Stimulated activated CD8-positive, alpha-beta memory T cell treated with anti-CD3 and anti-CD28 coated beads, Interleukin-7, amount 100 ng/mL, for 24 hours (primary cell): Measurements from ENCODE around the gene SLC36A3.
"Not testable (repeated sequence)": the region's sequence is repeated elsewhere in the genome, so short reads cannot be mapped to it uniquely, and the experiment has no call there.

Experiments
- DNase-seq: peaks from one replicate; pipeline ENCODE4 v3.0.0-alpha.2; 2020; ENCODE audit warnings: low read depth

SLC36A3 gene

DNA sequence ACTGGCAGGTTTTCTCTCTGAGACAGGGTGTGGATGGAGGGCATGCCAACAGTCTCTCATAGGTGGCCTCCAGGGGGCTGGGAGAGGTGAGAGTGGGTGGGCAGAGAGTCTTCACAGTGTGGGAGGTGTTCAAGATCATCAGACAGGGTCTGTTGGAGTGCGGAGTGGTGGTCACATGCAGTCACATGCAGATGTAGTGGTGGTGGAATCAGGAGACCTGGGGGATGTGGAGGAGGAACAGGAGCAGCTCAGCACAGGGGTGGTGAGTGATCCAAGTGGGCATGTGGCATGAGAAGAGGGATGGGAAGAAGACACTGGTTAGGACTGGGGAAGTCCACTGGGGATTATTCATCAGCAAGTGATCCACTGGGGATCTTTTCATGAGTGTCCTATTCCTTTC is 44.8 kb downstream of the SLC36A3 start:
- DNase-seq, result no peak

DNA sequence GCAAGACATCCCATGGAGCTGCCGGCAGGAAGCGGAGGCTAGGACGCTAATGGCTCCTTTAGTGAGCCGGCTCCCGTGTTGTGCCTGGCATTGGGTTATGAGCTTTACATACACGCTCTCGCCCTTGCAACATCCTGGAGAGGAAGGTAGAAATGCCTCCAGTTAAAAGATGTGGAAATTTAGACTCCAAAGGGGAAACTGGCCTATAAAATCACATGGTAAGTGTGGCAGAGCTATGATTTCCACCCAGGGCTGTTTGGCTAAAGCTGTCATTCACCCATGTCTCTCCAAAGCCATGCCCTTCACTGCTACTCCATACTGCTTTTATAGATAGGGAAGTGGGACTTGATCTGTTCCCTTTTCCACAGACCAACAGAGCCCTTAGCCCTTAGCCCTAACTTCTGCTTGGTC is 45.4 kb downstream of the SLC36A3 start:
- DNase-seq, result no peak

DNA sequence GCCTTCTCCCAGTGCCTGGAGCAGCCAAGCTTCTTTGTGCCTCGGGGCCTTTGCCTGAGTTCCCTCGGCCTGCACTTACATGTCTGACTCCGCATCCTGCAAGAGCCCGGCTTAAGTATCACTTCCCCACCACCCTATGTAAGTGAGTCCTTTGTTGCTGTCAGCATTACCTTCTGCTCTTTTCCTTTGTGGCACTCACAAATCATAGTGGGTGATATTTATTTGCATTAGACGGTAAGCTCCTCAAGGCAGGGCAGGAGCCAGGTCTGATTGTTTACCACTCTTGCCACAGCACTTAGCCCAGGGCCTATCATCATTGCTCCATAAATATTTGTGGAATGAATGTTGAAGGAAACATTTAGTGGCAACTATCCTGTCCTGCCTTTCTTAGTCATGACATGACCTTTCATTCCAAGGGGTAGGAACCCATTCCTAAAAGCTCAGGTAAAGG is 45.8 kb downstream of the SLC36A3 start:
- no peak for DNase-seq

DNA sequence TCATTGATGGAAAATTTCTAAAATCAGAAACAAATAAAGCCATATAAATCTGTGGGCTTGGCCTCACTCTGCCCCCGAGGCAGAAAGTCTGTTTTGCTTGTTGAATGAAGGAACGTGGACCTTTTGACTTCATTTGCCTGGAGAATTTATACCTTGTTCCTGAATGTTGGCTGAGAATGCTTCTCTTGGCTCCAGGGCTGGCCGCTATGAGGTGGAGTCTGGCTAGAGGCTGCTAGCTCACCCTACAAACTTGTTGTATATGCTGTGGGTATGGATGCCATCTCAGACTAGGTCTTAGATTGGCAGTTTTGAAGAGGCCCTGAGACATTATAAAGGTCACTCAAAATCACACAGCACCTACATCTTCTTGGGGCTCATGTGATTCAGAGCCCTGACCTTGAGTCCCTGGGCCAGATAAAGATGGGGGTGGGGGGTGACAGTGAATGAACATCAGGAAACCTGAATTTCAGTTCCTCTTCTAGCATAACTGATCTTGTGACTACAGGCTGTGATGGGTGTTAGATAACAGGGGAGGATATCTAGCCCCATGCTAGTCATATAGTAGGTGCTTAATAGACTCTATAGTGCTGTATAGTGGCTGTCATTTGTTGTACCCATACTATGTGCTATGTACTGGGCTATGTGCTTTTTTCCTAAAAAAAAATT is 47.8 kb downstream of the SLC36A3 start:
- DNase-seq, result no peak

DNA sequence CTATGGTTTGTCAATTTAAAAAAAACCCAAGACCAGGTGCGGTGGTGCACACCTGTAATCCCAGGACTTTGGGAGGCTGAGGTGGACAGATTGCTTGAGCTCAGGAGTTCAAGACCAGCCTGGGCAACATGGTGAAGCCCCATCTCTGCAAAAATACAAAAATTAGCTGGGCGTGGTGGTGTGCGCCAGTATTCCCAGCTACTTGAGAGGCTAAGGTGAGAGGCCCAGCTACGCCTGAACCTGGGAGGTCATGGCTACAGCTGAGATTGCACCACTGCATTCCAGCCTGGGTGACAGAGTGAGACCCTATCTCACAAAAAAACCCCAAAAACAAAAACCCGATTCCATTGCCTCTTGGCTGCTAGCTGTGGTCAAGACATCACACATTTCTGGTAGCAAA is 48.6 kb downstream of the SLC36A3 start:
- DNase-seq, result not testable (repeated sequence)

DNA sequence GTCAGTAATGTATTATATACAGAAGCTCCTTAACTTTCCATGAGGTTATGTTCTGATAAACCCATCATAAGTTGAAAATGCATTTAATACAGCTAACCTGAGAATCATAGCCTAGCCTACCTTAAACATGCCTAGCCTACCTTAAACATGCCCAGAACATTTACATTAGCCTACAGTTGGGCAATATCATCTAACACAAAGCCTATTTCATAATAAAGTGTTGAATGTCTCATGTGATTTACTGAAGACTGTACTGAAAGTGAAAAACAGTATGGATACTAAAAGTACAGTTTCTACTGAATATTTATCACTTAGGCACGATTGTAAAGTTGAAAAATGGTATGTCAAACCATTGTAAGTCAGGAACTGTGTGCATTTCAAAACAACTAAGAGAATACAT is 49.0 kb downstream of the SLC36A3 start:
- no peak for DNase-seq

DNA sequence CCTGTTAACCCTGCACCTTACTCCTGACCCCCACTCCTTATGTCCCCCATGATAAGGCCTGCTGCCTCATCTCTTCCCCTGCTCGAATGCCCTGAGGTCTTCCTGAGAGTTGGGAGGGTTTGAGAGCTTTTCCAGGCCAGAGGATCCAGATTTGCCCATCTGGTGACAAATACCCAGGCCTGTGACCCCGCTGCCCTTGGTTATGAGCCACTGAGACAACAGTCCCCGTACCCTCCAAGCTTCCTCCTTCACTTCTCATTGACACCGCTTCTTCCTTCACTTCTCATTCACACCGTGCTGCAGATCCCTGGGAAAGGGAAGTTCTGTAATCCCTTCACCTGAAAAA is 50.0 kb downstream of the SLC36A3 start:
- no peak for DNase-seq

DNA sequence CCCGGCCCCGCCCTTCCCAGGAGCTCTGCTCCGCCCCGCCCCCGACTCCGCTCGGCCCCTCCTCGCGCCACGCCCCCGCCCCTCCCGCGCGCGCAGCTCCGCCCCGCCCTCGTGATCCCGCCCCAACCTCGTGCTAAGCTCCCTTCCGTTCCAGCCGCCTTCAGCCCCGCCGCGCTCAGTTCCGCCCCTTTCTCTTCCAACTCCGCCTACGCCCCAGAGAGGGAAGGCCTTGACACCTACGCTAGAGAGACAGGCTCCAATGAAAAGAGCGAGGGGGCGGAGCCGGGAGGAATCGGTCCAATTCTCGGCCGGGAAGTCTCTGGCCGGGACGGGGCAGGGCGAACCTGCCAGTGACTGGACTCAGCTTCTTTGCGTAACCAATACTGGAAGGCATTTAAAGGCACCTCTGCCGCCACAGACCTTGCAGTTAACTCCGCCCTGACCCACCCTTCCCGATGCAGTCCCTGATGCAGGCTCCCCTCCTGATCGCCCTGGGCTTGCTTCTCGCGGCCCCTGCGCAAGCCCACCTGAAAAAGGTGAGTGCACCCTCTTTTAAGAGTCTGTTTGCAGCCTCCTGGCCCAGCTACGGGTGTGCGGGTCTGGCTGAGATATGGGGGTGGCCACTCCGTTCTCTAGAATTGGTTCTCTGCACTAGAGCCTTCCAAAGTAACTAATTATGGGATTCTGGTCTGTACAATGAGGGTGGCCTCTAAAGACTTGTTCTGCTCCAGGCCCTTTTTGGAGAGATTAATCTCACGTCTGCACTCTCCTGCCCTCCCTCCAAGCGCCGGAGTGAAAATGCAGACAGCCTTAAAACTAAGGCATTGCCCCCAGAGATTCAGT is 50.6 kb downstream of the SLC36A3 start, which contains the start of gene GM2A:
Gene GM2A, plus strand, starts transcription at position 424 of the 843 bp plus-strand sequence. Its CDS starts 32 bp downstream, at position 456.
- DNase-seq, result peak; percentile 95

DNA sequence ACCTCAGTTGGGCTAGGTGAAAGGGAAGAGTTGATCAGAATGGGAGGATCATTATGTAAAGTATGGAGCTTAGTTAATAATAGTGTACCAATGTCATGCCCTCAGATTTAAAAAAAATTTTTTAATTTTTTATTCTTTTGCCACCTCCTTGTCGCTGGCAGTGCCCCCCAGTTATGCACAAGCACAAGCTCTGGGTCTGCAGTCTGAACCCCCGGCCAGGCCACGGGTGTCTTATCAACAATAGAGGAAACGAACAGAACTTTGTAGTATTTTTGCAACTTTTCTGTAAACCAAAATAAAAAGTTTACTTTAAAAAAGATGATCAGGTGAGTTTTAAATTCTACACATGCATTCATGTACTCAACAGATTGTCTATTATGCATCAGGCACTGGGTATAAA is 51.9 kb downstream of the SLC36A3 start:
- DNase-seq, result no peak

DNA sequence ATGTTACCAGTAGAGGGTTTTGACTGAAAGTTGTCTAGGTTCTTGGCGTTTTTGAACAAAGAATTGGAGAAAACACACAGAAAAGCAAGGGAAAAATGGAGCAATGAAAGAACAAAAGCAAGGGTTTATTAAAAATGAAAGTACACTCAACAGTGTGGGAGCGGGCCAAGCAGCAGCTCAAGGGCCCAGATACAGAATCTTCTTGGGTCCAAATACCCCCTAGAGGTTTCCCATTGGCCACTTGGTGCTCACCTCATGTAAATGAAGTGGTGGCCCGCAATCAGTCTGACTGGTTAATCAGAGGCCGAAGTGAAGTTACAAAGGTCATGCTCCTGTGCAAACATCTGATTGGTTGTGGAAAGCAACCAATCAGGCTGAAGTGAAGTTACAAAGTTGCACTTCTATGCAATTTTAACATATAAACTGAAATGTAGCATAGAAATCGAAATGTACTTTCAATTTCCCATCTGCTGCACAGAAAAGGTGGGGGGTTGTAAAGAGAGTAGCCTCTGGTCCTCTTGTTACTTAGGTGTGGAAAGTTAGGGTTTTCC is 52.5 kb downstream of the SLC36A3 start:
- DNase-seq, result no peak

DNA sequence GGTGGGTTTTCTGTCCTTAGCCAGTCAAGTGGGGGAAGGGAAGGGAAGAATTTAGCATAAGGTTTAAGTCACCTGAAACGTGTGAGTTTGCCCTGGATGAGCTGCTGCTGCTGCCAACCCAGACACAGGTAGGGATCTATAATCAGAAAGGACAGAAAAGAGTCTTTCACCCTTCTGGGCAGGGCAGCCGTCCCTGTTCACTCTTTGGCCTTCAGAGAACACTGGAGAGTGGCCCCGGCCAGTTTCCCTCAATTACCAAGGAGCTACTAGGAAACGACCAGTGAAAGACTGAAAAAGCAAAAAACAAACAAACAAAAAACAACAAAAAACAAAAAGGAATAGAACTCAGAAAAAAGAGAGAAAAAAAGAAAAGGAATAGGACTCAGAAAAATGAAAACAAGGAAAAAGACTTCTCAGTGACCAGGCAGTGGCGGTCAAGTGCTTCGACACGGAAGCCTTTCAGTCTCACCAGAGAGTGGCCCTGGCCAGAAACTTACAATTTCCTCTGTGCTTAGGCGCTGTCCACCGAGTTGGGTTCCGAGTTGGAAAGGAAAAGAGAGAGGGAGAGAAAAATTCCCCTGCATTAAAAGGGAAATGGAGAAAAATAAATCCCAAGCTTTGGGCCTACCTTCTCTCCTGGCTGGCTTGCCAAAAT is 53.1 kb downstream of the SLC36A3 start:
- no peak for DNase-seq

DNA sequence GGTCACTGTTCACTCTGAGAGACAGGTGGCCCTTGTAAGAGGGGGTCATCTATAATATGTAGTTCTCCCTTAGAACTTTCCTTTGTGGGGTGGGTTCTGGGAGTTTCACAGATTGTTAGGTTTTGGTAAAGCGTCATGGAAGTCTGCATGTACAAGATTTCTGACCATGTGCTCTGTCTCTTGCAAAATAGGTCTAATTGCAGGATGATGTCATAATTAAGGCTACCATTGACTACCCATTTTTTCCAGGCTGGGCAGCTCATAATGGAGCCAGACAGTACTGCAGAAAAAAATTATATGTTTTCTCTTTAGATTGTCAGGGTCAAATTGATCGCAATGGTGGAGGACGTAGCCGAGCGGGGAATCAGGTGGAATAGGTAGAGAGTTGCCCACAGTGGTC is 54.3 kb downstream of the SLC36A3 start:
- DNase-seq, result no peak

DNA sequence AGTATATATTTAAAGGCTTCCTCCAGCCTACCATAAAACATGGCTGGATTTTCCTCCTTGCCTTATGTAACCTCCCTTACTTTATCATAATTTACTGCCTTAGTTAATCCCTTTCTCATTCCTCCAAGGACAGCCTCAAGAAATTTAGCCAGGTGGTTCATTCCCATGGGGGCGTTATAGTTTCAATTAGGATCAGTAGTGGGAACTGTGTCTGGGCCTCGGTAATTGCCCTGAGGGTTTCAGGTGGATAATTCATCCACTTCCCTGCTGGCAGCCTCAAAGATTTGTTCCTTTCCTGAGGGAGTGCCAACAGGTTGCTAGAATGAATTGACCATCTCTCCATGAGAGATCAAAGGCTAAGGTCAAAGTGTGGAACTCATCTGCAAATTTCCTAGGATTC is 54.9 kb downstream of the SLC36A3 start:
- no peak for DNase-seq

DNA sequence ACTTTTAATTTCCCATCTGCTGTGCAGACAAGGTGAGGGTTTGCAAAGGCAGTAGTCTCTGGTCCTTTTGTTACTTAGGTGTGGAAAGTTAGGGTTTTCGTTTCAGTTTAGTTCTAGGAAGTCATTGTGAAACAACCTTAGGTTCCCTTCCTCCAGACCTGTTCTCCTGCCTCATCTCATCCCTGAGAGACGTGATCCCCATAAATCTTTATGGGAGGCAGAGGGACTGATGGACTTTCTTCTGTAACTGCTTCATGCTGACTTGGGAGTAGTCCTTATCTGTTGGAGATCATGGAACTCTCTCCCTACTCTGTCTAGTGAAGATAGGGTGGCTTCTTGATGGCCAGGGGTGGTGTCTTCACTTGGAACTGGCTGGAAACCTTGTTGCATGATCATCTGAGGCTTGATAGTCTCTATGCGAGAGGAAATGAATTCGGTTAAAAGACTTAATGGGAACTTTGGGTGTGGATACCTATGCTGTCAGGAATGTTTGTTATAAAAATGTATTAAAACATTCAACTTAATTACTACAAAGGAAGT is 57.8 kb downstream of the SLC36A3 start:
- no peak for DNase-seq

DNA sequence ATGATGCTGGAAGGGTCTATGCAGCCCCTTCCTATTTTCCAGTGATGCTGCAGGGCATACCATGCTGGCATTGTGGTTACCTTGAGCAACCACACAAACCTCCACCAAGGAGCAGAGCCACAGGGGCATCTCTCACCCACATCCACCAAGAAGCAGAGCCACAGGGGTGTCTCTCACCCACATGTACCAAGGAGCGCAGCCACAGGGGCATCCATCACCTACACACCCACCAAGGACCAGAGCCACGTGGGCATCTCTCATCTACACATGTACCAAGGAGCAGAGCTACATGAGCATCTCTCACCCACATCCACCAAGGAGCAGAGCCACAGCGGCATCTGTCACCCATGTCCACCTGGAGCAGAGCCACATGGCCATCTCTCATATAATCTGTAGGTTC is 59.4 kb downstream of the SLC36A3 start:
- DNase-seq, result no peak

DNA sequence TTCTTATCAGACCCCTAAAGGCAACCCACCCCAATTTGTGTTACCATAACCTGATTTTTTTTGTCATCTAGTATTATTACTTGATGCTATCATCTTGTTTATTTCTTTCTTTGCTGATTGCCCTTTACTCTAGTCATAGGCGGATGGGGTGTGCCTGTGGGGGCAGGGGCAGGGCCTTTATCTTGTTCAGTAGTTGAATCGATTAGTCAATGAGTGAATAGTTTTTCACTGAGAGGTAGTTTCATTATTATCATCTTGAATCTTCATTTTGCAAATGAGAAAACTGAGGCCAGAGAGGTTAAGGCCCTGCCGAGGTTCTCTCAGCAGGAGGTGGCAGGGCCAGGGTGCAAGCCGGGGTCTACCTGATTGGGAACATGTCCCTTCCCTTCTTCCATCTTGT is 60.0 kb downstream of the SLC36A3 start:
- no peak for DNase-seq

DNA sequence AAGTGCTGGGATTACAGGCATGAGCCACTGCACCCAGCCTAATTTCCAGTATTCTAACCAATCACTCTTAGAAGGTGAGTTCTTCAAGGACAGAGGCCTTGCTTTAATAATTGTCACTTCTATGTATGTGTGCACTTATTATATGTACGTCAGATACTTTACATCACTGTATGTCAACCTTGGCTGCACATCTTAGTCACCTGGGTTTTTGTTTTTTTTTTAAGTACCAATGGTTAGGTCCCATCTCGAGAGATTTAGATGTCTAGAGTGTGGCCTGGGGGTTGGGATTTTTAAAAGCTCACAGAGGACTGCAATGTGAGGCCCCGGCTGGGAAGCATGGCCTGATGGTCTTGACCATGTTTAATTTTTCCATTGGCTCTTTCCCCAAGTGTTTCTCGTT is 60.4 kb downstream of the SLC36A3 start:
- DNase-seq, result no peak

DNA sequence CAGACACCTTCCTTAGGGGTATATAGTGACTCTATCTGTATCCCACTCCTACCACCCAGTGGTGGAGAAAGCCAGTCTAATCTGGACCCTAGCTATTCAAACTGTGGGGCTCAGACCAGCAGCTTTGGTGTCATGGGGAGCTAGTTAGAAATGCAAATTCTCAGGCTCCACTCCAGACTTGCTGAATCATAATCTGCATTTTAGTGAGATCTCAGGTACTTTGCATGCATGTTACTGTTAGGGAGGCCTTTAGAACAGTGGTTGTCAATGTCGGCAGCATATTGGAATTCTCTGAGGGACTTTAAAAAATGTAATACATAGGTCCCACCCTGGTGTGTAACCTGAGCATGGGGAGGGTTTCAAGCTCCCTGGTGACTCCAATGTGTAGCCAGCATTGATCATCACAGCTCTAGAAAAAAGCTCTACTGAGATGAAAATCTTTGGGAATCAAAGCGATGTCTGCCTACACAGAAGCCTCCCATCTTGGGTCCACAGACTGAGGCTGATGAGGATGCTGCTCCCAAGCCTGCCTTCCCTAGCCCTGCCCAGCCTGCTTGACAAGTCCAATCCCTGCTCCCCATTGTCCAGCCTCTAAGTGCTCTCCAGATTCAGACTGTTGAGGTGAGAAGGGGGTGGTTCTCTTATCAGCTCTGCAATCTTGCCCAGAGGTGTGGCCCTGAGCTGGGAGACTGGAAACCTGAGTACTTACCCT is 62.5 kb downstream of the SLC36A3 start:
- DNase-seq, result no peak

DNA sequence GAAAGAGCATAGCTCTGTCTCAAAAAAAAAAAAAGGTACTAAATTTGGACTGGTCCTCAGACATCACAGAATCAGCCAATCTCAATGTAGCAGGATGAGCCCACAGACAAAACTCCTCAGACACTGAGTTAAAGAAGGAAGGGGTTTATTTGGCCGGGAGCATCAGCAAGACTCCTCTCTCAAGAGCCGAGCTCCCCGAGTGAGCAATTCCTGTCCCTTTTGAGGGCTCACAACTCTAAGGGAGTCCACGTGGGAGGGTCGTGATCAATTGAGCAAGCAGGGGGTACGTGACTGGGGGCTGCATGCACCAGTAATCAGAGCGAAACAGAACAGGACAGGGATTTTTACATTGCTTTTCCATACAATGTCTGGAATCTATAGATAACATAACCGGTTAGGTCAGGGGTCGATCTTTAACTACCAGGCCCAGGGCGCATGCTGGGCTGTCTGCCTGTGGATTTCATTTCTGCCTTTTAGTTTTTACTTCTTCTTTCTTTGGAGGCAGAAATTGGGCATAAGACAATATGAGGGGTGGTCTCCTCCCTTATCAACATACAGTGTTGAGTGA is 63.2 kb downstream of the SLC36A3 start:
- not testable (repeated sequence) for DNase-seq

DNA sequence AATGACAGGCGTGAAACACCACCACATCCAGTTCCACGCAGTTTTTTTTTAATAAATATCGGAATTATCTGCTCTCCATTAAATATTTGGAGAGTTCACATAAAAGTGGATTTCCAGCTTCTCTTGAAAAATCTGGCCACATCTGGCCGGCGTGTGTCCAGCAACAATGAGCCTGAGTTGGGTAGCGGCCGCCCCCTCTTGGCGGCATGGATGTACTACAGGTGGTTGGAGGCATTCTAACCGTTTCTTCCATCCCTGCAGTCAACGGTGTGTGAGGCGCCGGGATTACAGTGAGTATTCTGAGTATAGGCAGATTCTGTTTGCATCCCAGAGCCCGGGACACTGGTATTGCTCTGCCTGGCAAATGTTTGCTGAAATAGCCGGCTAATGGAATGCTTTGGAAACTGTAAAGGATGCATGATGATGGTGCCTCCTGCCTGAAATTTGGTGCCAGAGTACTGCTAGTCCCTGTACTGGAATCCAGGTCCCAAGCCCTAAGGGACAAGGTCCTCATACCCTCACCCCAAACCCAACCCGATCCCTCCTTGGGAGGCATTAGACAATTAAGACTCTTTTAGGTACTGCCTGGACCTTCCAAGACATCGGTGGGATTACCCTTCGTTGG is 64.2 kb downstream of the SLC36A3 start:
- DNase-seq, result peak; percentile 51

DNA sequence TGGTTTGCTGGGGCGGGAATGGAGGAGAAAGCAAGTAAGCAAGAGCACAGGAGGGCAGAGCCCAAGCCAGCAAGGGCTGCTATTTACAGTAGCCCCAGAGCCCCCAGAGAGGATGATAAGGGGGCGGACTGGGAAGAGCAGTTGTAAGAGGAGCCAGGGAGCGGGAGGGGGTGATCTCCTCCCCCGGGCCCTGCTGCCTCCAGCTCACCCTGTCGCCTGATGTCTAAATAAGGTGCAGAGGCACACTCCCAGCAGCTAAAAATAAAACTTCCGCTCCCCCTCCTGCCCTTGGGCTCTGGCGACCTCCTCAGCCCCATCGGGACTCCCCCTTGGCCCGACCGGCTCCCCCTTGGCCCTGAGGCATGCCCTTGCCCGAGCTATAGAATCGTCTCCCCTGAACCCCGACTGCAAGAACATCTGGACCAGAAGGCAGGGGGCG is 65.2 kb downstream of the SLC36A3 start:
- DNase-seq, result no peak
